Panc1 (cell line): Measurements from ENCODE around the gene PGM2. TPM values are rescaled to one million over a fixed set of nuclear protein-coding genes. Genes with fewer than 3 reads are reported as not detected.

Experiments used
- ATAC-seq: fragments of 200-7000 bp; cut with Tn5 transposase; 2 replicates; pipeline ENCODE4 v1.9.1; 2020; ENCODE audit warnings: mild to moderate bottlenecking, moderate library complexity
- BruUV-seq: library from RNA; stranded (reverse); fragments of 400-500 nt; replicated peaks from 2 replicates; lab custom pipeline; 2021; lab: Mats Ljungman, UMichigan
- CTCF ChIA-PET: fragments of 300-600 bp; sonication (Branson Sonifier 250); formaldehyde crosslinking; loops from one replicate; lab custom pipeline; 2022; ENCODE audit warnings: antibody characterized with exemption; lab: Charles Lee
- POLR2A ChIA-PET: fragments of 300-600 bp; sonication (Branson Sonifier 250); formaldehyde crosslinking; loops from one replicate; lab custom pipeline; 2022; ENCODE audit warnings: antibody characterized with exemption; lab: Charles Lee
- DNase-seq: peaks from one replicate; pipeline ENCODE4 v3.0.0-alpha.2; 2010; ENCODE audit warnings: low read depth, low spot score
- H3K27ac ChIP-seq: 2 replicates; pipeline ENCODE4 v1.5.1; 2011; ENCODE audit warnings: mild to moderate bottlenecking, low read length, inconsistent platforms
- H3K27me3 ChIP-seq: fragments of 200-500 bp; sonication (Bioruptor generic); 2 replicates; pipeline ENCODE4 v1.6.0; 2014; ENCODE audit warnings: low read length, inconsistent platforms; ENCODE audit not compliant: control insufficient read depth, insufficient read depth
- H3K36me3 ChIP-seq: fragments of 200-500 bp; sonication (Bioruptor generic); 2 replicates; pipeline ENCODE4 v1.5.1; 2014; ENCODE audit warnings: inconsistent platforms, mild to moderate bottlenecking, low read length, moderate library complexity; ENCODE audit not compliant: control insufficient read depth, insufficient read depth
- H3K4me1 ChIP-seq: 2 replicates; pipeline ENCODE4 v1.5.1; 2011; ENCODE audit warnings: inconsistent platforms, mild to moderate bottlenecking, low read length, moderate library complexity; ENCODE audit not compliant: control insufficient read depth, insufficient read depth
- H3K4me3 ChIP-seq, 2 experiments: 2 replicates each; pipeline ENCODE4 v1.5.1; 2011 to 2012; ENCODE audit warnings: low read depth in 2 of 2, low read length in 2 of 2, mild to moderate bottlenecking in 2 of 2, inconsistent platforms in 1 of 2, moderate library complexity in 1 of 2
- H3K9me3 ChIP-seq: fragments of 200-500 bp; sonication (Bioruptor generic); 2 replicates; pipeline ENCODE4 v1.5.1; 2014; ENCODE audit warnings: low read depth, mild to moderate bottlenecking, inconsistent platforms, low read length, moderate library complexity; ENCODE audit not compliant: control insufficient read depth, insufficient read depth
- CTCF ChIP-seq: fragments of 450-650 bp; IDR thresholded peaks from 2 replicates; pipeline ENCODE4 v1.5.1; 2017; ENCODE audit warnings: mild to moderate bottlenecking
- POLR2AphosphoS5 ChIP-seq: IDR thresholded peaks from 2 replicates; pipeline ENCODE4 v1.6.1; 2012; ENCODE audit warnings: mild to moderate bottlenecking, low read depth, low read length, moderate library complexity
- SIN3A ChIP-seq: IDR thresholded peaks from 2 replicates; pipeline ENCODE4 v1.6.1; 2012; ENCODE audit warnings: low read depth, mild to moderate bottlenecking, low read length, moderate library complexity, borderline replicate concordance; ENCODE audit not compliant: insufficient read depth
- TCF7L2 ChIP-seq: IDR thresholded peaks from 2 replicates; pipeline ENCODE4 v1.6.1; 2011; ENCODE audit warnings: mild to moderate bottlenecking, low read depth, low read length, inconsistent platforms
- in situ Hi-C: cut with HindIII; loops from 2 replicates; pipeline ENCODE4 v1.10.0; 2016; ENCODE audit warnings: low sequenced_read_pairs, low pct_unique_long_range_greater_than_20kb
- intact Hi-C: fragments of 100-400 bp; cut with micrococcal nuclease; formaldehyde crosslinking; loops from one replicate; pipeline ENCODE4 v1.10.0; 2022; ENCODE audit not compliant: unreplicated experiment
- total RNA-seq: library from RNA; stranded (reverse); gene quantifications from one replicate; pipeline ENCODE4 v1.2.1, GENCODE V29; 2021; ENCODE audit not compliant: unreplicated experiment
- TF ChIP-seq, protein P1 (sequence below), 2 experiments: IDR thresholded peaks; 2 replicates each; pipeline ENCODE4 v1.6.1; 2011 to 2012; ENCODE audit warnings: low read depth in 2 of 2, control low read depth in 1 of 2, low read length in 1 of 2, mild to moderate bottlenecking in 1 of 2, moderate library complexity in 1 of 2; ENCODE audit not compliant: insufficient read depth in 1 of 2

PGM2 gene
- total RNA-seq, 1 experiment from 2014 or later: 15.4 TPM

DNA sequence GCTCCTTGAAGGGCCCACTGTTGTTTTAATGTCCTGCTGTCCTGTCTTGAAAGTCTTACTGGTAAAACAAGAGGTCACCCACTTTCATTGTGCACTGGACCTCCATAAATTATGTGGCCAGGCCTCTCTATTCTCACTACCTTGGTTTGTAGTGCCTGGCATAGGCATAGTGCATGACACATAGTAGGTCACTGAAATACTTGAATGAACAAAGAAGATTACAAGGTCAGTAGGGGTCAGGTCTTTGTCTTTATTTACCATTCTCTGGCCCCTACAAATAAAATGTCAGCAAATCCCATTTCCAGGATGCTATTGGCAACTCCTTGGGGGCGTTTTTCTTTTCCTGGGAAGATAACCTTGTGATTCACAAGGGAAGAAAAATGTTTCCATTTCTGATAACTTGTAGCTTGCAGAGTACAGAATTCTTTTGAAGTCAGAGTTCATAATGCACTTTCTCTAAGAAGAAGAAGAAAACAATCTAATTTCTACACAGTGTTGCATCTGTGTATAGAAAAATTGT, 1.4 kb downstream of the PGM2 start:
- no peak for DNase-seq

GRCh38 chr4:37828843-37829242, 2.4 kb downstream of the PGM2 start:
- H3K27me3 ChIP-seq: no peaks in the 10 kb centered on the region
- no peak overlapping the region for H3K27ac ChIP-seq
- intact Hi-C loops: no loop called here
- in situ Hi-C loops: no loop called here
- POLR2A ChIA-PET: no interaction called here
- H3K4me1 ChIP-seq: peaks cover 3% of the 10 kb centered on the region; the same call in 1 of the 2 replicates
- H3K9me3 ChIP-seq: no peaks in the 10 kb centered on the region
- ATAC-seq (no peak), DNase-seq (no peak)
- no peak overlapping the region for H3K4me3 ChIP-seq
- CTCF ChIA-PET: no interaction called here
- H3K36me3 ChIP-seq: no peaks in the 10 kb centered on the region
- no peak for TF ChIP-seq TCF7L2
- TF ChIP-seq CTCF: no peak
- TF ChIP-seq, protein P1, sequence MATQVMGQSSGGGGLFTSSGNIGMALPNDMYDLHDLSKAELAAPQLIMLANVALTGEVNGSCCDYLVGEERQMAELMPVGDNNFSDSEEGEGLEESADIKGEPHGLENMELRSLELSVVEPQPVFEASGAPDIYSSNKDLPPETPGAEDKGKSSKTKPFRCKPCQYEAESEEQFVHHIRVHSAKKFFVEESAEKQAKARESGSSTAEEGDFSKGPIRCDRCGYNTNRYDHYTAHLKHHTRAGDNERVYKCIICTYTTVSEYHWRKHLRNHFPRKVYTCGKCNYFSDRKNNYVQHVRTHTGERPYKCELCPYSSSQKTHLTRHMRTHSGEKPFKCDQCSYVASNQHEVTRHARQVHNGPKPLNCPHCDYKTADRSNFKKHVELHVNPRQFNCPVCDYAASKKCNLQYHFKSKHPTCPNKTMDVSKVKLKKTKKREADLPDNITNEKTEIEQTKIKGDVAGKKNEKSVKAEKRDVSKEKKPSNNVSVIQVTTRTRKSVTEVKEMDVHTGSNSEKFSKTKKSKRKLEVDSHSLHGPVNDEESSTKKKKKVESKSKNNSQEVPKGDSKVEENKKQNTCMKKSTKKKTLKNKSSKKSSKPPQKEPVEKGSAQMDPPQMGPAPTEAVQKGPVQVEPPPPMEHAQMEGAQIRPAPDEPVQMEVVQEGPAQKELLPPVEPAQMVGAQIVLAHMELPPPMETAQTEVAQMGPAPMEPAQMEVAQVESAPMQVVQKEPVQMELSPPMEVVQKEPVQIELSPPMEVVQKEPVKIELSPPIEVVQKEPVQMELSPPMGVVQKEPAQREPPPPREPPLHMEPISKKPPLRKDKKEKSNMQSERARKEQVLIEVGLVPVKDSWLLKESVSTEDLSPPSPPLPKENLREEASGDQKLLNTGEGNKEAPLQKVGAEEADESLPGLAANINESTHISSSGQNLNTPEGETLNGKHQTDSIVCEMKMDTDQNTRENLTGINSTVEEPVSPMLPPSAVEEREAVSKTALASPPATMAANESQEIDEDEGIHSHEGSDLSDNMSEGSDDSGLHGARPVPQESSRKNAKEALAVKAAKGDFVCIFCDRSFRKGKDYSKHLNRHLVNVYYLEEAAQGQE (IDR thresholded peaks at IDR 0.05; ENCODE audit: insufficient read depth in 1 of 2, low read depth in 2 of 2, low read length in 1 of 2): no peak
- TF ChIP-seq SIN3A: no peak
- TF ChIP-seq POLR2AphosphoS5: no peak
- no TSS peak for BruUV-seq

More for the DNA sequence above, 1.4 kb downstream of the PGM2 start:
- intact Hi-C loops: no loop called here
- peaks cover 3% of the 10 kb centered on the region; the same call in 1 of the 2 replicates for H3K4me1 ChIP-seq
- H3K27ac ChIP-seq: no peak overlapping the region
- in situ Hi-C loops: no loop called here
- TSS peak; percentile 79 for BruUV-seq
- CTCF ChIA-PET: no interaction called here
- ATAC-seq: no peak
- no peak overlapping the region for H3K4me3 ChIP-seq
- H3K36me3 ChIP-seq: no peaks in the 10 kb centered on the region
- TF ChIP-seq CTCF: no peak
- TF ChIP-seq SIN3A: no peak
- no peak for TF ChIP-seq POLR2AphosphoS5
- TF ChIP-seq TCF7L2: no peak
- TF ChIP-seq, protein P1 (IDR thresholded peaks at IDR 0.05; ENCODE audit: insufficient read depth in 1 of 2, low read depth in 2 of 2, low read length in 1 of 2): no peak
- POLR2A ChIA-PET: no interaction called here
- H3K27me3 ChIP-seq: no peaks in the 10 kb centered on the region
- H3K9me3 ChIP-seq: no peaks in the 10 kb centered on the region
